WTC11 (cell line): Measurements from ENCODE around the gene COL27A1. TPM values are rescaled to one million over a fixed set of nuclear protein-coding genes. Genes with fewer than 3 reads are reported as not detected.

Experiments
- ATAC-seq: fragments of 200-7000 bp; cut with Tn5 transposase; 2 replicates; pipeline ENCODE4 v1.10.0; 2021; ENCODE audit warnings: mild to moderate bottlenecking, moderate library complexity
- CTCF ChIA-PET: fragments of 300-600 bp; sonication (Branson Sonifier 250); formaldehyde crosslinking; loops from one replicate; lab custom pipeline; 2021; ENCODE audit warnings: antibody characterized with exemption; lab: Charles Lee
- POLR2A ChIA-PET: fragments of 350-600 bp; sonication (Branson Sonifier 250); formaldehyde crosslinking; loops from one replicate; lab custom pipeline; 2021; ENCODE audit warnings: antibody characterized with exemption; lab: Charles Lee
- DNase-seq: peaks from one replicate; pipeline ENCODE4 v3.0.0; 2021; ENCODE audit warnings: low spot score
- H3K27ac Mint-ChIP-seq: 2 replicates; pipeline ENCODE4 v1.8.0; 2021; ENCODE audit warnings: mixed read lengths
- H3K27me3 Mint-ChIP-seq: 2 replicates; pipeline ENCODE4 v1.8.0; 2021; ENCODE audit warnings: low read depth, mild to moderate bottlenecking, moderate library complexity, mixed read lengths
- H3K36me3 Mint-ChIP-seq: 2 replicates; pipeline ENCODE4 v1.8.0; 2021; ENCODE audit warnings: mixed read lengths
- H3K4me1 Mint-ChIP-seq: 2 replicates; pipeline ENCODE4 v1.8.0; 2022; ENCODE audit warnings: mixed read lengths
- H3K4me3 Mint-ChIP-seq: 2 replicates; pipeline ENCODE4 v1.8.0; 2021; ENCODE audit warnings: mild to moderate bottlenecking, moderate library complexity, mixed read lengths
- H3K9me3 Mint-ChIP-seq: 2 replicates; pipeline ENCODE4 v1.8.0; 2021; ENCODE audit warnings: mixed read lengths
- CREB1 ChIP-seq: sonication (generic); formaldehyde crosslinking; IDR thresholded peaks from 2 replicates; pipeline ENCODE4 v1.8.0; 2023; ENCODE audit warnings: mild to moderate bottlenecking, missing genetic modification reagents
- ETV6 ChIP-seq: sonication (generic); formaldehyde crosslinking; IDR thresholded peaks from 2 replicates; pipeline ENCODE4 v1.8.1; 2022; ENCODE audit warnings: mild to moderate bottlenecking, missing genetic modification reagents
- FOXK1 ChIP-seq: sonication (generic); formaldehyde crosslinking; IDR thresholded peaks from 2 replicates; pipeline ENCODE4 v1.8.0; 2022; ENCODE audit warnings: mild to moderate bottlenecking, moderate library complexity, missing genetic modification reagents
- MYBL2 ChIP-seq: sonication (generic); formaldehyde crosslinking; IDR thresholded peaks from 2 replicates; pipeline ENCODE4 v1.8.1; 2023; ENCODE audit warnings: mild to moderate bottlenecking, moderate library complexity, missing genetic modification reagents
- NR1H2 ChIP-seq: sonication (generic); formaldehyde crosslinking; IDR thresholded peaks from 2 replicates; pipeline ENCODE4 v1.9.0; 2021; ENCODE audit warnings: mild to moderate bottlenecking, moderate library complexity, missing genetic modification reagents
- PRRX2 ChIP-seq: fragments of 250-450 bp; sonication (Bioruptor Pico); IDR thresholded peaks from 2 replicates; pipeline ENCODE4 v1.8.0; 2021; ENCODE audit warnings: mild to moderate bottlenecking
- SMAD3 ChIP-seq: sonication (generic); formaldehyde crosslinking; IDR thresholded peaks from 2 replicates; pipeline ENCODE4 v1.8.0; 2022; ENCODE audit warnings: missing genetic modification reagents, mild to moderate bottlenecking, borderline replicate concordance
- TP53 ChIP-seq: sonication (generic); formaldehyde crosslinking; IDR thresholded peaks from 2 replicates; pipeline ENCODE4 v1.8.1; 2023; ENCODE audit warnings: mild to moderate bottlenecking, missing genetic modification reagents
- ZBTB21 ChIP-seq: sonication (generic); formaldehyde crosslinking; IDR thresholded peaks from 2 replicates; pipeline ENCODE4 v1.8.1; 2023; ENCODE audit warnings: mild to moderate bottlenecking, missing genetic modification reagents, borderline replicate concordance
- ZNF121 ChIP-seq: sonication (generic); formaldehyde crosslinking; IDR thresholded peaks from 2 replicates; pipeline ENCODE4 v1.8.0; 2023; ENCODE audit warnings: missing genetic modification reagents
- ZNF219 ChIP-seq: sonication (generic); formaldehyde crosslinking; IDR thresholded peaks from 2 replicates; pipeline ENCODE4 v1.8.0; 2023; ENCODE audit warnings: missing genetic modification reagents, mild to moderate bottlenecking, borderline replicate concordance
- ZNF232 ChIP-seq: sonication (generic); formaldehyde crosslinking; IDR thresholded peaks from 2 replicates; pipeline ENCODE4 v1.8.0; 2022; ENCODE audit warnings: mild to moderate bottlenecking, missing genetic modification reagents
- ZNF263 ChIP-seq: sonication (generic); formaldehyde crosslinking; IDR thresholded peaks from 2 replicates; pipeline ENCODE4 v1.8.1; 2022; ENCODE audit warnings: low read depth, mild to moderate bottlenecking, moderate library complexity, missing genetic modification reagents
- total RNA-seq: library from RNA; stranded (reverse); gene quantifications from 3 replicates; pipeline ENCODE4 v1.2.3, GENCODE V29; 2021
- TF ChIP-seq, protein P1 (sequence below): fragments of 250-450 bp; sonication (Bioruptor Pico); IDR thresholded peaks from 2 replicates; pipeline ENCODE4 v1.9.0; 2021; ENCODE audit warnings: mild to moderate bottlenecking
- TF ChIP-seq, protein P2 (sequence below): sonication (generic); formaldehyde crosslinking; conservative IDR thresholded peaks from 2 replicates; pipeline ENCODE4 v1.8.1; 2023; ENCODE audit warnings: mild to moderate bottlenecking, low read depth, missing genetic modification reagents, moderate library complexity
- TF ChIP-seq, protein P3 (sequence below): fragments of 250-450 bp; sonication (Bioruptor Pico); IDR thresholded peaks from 2 replicates; pipeline ENCODE4 v1.8.0; 2021; ENCODE audit warnings: mild to moderate bottlenecking
- TF ChIP-seq, protein P4 (sequence below): sonication (generic); formaldehyde crosslinking; IDR thresholded peaks from 2 replicates; pipeline ENCODE4 v1.8.0; 2023; ENCODE audit warnings: missing genetic modification reagents, mild to moderate bottlenecking, borderline replicate concordance
- TF ChIP-seq, protein P5 (sequence below): sonication (generic); formaldehyde crosslinking; IDR thresholded peaks from 2 replicates; pipeline ENCODE4 v1.8.1; 2023; ENCODE audit warnings: mild to moderate bottlenecking, missing genetic modification reagents
- TF ChIP-seq, protein P6 (sequence below): sonication (generic); formaldehyde crosslinking; IDR thresholded peaks from 2 replicates; pipeline ENCODE4 v1.8.0; 2022; ENCODE audit warnings: mild to moderate bottlenecking, missing genetic modification reagents
- TF ChIP-seq, protein P7 (sequence below): sonication (generic); formaldehyde crosslinking; IDR thresholded peaks from 2 replicates; pipeline ENCODE4 v1.8.1; 2023; ENCODE audit warnings: mild to moderate bottlenecking, missing genetic modification reagents

The COL27A1 gene
- total RNA-seq, 1 experiment from 2014 or later, result 47.5 TPM

DNA sequence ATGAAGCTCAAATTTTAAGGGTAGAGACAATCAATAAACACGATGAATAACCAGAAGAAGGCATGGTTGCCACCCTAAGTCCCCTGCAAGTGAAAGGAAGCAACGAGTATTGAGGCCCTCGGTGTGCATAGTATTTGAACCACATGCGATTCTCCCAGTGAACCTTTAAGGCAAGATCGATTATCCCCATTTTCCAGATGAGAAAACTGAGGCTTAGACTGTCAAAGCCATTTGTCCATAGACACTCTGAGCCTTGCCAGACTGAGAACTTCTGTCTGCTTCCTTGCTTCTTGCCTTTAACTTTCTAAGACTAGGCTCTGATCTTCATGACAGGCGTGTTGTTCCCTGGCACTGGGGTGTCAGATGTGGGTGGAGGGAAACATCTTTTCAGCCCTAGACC lies 58.2 kb downstream of the COL27A1 start:
- peaks cover 11% of the 10 kb centered on the region; the same call in 1 of the 2 replicates for H3K36me3 Mint-ChIP-seq
- no peak overlapping the region for H3K4me3 Mint-ChIP-seq
- POLR2A ChIA-PET, result interaction anchor here (0.5 kb wide), 1 partner anchor 972 kb away, joined by 4 read pairs; no protein-coding TSS in a partner anchor
- H3K27ac Mint-ChIP-seq, result no peak overlapping the region
- H3K9me3 Mint-ChIP-seq, result no peaks in the 10 kb centered on the region
- H3K4me1 Mint-ChIP-seq, result no peaks in the 10 kb centered on the region
- TF ChIP-seq MYBL2 (CRISPR knock-in tag), result no peak
- TF ChIP-seq ZNF219 (CRISPR knock-in tag), result no peak
- TF ChIP-seq, protein P1, sequence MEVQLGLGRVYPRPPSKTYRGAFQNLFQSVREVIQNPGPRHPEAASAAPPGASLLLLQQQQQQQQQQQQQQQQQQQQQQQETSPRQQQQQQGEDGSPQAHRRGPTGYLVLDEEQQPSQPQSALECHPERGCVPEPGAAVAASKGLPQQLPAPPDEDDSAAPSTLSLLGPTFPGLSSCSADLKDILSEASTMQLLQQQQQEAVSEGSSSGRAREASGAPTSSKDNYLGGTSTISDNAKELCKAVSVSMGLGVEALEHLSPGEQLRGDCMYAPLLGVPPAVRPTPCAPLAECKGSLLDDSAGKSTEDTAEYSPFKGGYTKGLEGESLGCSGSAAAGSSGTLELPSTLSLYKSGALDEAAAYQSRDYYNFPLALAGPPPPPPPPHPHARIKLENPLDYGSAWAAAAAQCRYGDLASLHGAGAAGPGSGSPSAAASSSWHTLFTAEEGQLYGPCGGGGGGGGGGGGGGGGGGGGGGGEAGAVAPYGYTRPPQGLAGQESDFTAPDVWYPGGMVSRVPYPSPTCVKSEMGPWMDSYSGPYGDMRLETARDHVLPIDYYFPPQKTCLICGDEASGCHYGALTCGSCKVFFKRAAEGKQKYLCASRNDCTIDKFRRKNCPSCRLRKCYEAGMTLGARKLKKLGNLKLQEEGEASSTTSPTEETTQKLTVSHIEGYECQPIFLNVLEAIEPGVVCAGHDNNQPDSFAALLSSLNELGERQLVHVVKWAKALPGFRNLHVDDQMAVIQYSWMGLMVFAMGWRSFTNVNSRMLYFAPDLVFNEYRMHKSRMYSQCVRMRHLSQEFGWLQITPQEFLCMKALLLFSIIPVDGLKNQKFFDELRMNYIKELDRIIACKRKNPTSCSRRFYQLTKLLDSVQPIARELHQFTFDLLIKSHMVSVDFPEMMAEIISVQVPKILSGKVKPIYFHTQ, result no peak
- TF ChIP-seq NR1H2 (CRISPR knock-in tag), result no peak
- no peak for TF ChIP-seq SMAD3
- TF ChIP-seq ZNF121, result no peak
- TF ChIP-seq, protein P2, sequence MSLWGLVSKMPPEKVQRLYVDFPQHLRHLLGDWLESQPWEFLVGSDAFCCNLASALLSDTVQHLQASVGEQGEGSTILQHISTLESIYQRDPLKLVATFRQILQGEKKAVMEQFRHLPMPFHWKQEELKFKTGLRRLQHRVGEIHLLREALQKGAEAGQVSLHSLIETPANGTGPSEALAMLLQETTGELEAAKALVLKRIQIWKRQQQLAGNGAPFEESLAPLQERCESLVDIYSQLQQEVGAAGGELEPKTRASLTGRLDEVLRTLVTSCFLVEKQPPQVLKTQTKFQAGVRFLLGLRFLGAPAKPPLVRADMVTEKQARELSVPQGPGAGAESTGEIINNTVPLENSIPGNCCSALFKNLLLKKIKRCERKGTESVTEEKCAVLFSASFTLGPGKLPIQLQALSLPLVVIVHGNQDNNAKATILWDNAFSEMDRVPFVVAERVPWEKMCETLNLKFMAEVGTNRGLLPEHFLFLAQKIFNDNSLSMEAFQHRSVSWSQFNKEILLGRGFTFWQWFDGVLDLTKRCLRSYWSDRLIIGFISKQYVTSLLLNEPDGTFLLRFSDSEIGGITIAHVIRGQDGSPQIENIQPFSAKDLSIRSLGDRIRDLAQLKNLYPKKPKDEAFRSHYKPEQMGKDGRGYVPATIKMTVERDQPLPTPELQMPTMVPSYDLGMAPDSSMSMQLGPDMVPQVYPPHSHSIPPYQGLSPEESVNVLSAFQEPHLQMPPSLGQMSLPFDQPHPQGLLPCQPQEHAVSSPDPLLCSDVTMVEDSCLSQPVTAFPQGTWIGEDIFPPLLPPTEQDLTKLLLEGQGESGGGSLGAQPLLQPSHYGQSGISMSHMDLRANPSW (CRISPR knock-in tag), result no peak
- TF ChIP-seq PRRX2 (CRISPR knock-in tag), result no peak
- TF ChIP-seq, protein P3, sequence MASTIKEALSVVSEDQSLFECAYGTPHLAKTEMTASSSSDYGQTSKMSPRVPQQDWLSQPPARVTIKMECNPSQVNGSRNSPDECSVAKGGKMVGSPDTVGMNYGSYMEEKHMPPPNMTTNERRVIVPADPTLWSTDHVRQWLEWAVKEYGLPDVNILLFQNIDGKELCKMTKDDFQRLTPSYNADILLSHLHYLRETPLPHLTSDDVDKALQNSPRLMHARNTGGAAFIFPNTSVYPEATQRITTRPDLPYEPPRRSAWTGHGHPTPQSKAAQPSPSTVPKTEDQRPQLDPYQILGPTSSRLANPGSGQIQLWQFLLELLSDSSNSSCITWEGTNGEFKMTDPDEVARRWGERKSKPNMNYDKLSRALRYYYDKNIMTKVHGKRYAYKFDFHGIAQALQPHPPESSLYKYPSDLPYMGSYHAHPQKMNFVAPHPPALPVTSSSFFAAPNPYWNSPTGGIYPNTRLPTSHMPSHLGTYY (CRISPR knock-in tag), result no peak
- TF ChIP-seq FOXK1 (CRISPR knock-in tag), result no peak
- TF ChIP-seq, protein P4, sequence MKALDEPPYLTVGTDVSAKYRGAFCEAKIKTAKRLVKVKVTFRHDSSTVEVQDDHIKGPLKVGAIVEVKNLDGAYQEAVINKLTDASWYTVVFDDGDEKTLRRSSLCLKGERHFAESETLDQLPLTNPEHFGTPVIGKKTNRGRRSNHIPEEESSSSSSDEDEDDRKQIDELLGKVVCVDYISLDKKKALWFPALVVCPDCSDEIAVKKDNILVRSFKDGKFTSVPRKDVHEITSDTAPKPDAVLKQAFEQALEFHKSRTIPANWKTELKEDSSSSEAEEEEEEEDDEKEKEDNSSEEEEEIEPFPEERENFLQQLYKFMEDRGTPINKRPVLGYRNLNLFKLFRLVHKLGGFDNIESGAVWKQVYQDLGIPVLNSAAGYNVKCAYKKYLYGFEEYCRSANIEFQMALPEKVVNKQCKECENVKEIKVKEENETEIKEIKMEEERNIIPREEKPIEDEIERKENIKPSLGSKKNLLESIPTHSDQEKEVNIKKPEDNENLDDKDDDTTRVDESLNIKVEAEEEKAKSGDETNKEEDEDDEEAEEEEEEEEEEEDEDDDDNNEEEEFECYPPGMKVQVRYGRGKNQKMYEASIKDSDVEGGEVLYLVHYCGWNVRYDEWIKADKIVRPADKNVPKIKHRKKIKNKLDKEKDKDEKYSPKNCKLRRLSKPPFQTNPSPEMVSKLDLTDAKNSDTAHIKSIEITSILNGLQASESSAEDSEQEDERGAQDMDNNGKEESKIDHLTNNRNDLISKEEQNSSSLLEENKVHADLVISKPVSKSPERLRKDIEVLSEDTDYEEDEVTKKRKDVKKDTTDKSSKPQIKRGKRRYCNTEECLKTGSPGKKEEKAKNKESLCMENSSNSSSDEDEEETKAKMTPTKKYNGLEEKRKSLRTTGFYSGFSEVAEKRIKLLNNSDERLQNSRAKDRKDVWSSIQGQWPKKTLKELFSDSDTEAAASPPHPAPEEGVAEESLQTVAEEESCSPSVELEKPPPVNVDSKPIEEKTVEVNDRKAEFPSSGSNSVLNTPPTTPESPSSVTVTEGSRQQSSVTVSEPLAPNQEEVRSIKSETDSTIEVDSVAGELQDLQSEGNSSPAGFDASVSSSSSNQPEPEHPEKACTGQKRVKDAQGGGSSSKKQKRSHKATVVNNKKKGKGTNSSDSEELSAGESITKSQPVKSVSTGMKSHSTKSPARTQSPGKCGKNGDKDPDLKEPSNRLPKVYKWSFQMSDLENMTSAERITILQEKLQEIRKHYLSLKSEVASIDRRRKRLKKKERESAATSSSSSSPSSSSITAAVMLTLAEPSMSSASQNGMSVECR, result no peak
- TF ChIP-seq, protein P5, sequence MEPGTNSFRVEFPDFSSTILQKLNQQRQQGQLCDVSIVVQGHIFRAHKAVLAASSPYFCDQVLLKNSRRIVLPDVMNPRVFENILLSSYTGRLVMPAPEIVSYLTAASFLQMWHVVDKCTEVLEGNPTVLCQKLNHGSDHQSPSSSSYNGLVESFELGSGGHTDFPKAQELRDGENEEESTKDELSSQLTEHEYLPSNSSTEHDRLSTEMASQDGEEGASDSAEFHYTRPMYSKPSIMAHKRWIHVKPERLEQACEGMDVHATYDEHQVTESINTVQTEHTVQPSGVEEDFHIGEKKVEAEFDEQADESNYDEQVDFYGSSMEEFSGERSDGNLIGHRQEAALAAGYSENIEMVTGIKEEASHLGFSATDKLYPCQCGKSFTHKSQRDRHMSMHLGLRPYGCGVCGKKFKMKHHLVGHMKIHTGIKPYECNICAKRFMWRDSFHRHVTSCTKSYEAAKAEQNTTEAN (CRISPR knock-in tag), result no peak
- no peak for TF ChIP-seq ZNF263 (CRISPR knock-in tag)
- TF ChIP-seq, protein P6, sequence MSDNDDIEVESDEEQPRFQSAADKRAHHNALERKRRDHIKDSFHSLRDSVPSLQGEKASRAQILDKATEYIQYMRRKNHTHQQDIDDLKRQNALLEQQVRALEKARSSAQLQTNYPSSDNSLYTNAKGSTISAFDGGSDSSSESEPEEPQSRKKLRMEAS, result no peak
- TF ChIP-seq ZBTB21, result no peak
- no peak for TF ChIP-seq ETV6 (CRISPR knock-in tag)
- no peak for TF ChIP-seq TP53
- TF ChIP-seq, protein P7, sequence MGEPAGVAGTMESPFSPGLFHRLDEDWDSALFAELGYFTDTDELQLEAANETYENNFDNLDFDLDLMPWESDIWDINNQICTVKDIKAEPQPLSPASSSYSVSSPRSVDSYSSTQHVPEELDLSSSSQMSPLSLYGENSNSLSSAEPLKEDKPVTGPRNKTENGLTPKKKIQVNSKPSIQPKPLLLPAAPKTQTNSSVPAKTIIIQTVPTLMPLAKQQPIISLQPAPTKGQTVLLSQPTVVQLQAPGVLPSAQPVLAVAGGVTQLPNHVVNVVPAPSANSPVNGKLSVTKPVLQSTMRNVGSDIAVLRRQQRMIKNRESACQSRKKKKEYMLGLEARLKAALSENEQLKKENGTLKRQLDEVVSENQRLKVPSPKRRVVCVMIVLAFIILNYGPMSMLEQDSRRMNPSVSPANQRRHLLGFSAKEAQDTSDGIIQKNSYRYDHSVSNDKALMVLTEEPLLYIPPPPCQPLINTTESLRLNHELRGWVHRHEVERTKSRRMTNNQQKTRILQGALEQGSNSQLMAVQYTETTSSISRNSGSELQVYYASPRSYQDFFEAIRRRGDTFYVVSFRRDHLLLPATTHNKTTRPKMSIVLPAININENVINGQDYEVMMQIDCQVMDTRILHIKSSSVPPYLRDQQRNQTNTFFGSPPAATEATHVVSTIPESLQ (CRISPR knock-in tag), result no peak
- no peak for TF ChIP-seq CREB1 (CRISPR knock-in tag)
- TF ChIP-seq ZNF232 (CRISPR knock-in tag), result no peak
- TF ChIP-seq, all 79 proteins: peak for 0
- DNase-seq (no peak), ATAC-seq (no peak)
- H3K27me3 Mint-ChIP-seq, result no peaks in the 10 kb centered on the region
- CTCF ChIA-PET, result interaction anchor here (1.5 kb wide), 1 partner anchor 25 kb away, joined by 4 read pairs; no protein-coding TSS in a partner anchor
